ENCODE measurements around the gene RAPGEF5. TPM values are rescaled to one million over a fixed set of nuclear protein-coding genes. Genes with fewer than 3 reads are reported as not detected.

The RAPGEF5 gene, protein sequence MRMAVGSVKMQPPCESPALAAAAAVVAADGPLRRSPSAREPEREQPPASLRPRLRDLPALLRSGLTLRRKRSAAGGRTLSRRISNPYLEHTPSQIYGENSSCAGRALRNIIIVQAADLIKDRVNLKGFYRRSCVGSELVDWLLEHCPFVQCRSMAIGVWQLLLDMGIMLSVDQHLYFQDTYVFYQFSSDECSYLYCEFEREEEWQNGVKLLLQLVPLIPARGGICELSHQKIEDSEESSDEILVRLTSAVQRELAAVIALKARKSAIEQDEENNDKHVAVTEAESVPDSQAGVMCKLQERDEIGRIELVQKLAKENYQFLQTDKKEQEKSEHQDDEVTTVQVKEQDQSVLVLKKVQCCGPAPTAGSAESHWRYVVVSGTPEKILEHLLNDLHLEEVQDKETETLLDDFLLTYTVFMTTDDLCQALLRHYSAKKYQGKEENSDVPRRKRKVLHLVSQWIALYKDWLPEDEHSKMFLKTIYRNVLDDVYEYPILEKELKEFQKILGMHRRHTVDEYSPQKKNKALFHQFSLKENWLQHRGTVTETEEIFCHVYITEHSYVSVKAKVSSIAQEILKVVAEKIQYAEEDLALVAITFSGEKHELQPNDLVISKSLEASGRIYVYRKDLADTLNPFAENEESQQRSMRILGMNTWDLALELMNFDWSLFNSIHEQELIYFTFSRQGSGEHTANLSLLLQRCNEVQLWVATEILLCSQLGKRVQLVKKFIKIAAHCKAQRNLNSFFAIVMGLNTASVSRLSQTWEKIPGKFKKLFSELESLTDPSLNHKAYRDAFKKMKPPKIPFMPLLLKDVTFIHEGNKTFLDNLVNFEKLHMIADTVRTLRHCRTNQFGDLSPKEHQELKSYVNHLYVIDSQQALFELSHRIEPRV
- total RNA-seq, result 0.27 and 0.41 TPM in 2 replicates

DNA sequence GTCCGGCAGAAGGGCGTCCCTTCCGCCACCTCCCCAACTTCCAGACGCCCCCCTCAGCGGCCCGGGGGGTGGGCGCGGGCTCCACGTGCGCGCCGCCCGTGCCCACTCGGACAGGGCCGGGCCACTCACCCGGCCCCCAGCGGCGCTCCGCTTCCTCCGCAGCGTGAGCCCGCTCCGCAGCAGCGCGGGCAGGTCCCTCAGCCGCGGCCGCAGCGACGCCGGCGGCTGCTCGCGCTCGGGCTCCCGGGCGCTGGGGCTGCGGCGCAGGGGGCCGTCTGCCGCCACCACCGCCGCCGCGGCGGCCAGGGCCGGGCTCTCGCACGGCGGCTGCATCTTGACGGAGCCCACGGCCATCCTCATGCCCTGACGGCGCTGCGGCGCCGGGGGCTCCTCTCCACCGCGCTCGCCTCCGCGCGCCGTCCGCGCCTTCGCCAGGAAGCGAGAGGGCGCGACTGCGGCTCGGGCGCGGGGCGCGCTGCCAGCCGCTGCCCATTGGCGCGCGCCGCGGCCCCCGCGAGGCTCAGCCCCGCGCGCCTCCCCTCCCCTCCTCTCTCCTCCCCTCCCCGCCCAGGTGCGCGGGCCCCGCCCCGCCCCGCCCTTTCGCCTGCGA, at the start of gene RAPGEF5:
Gene RAPGEF5, minus strand, starts transcription at position 454 of the 610 bp plus-strand sequence. Its CDS starts 94 bp downstream, at position 360.
- intact Hi-C loops (cut with micrococcal nuclease), result no loop called here

DNA sequence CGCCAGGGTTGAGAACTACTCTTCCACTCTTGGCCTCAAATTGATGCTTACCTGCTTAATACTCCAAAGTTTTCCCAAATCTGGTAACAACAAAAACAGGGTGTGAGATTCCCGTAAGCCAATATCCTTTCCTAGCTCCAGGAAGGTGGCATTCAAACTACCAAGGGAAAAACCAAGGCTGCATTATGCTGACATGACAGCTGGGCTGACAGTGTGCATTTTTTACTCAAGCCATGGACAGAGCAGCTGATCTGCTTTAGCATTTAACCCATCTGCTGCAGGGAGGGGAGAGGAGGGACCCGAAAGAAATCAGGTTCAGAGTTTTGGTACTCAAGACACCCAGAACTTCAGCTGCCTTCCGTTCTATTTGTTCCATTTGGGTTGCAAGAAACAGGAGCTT, 49.8 kb upstream of the RAPGEF5 start:
- intact Hi-C loops (cut with micrococcal nuclease), result no loop called here

DNA sequence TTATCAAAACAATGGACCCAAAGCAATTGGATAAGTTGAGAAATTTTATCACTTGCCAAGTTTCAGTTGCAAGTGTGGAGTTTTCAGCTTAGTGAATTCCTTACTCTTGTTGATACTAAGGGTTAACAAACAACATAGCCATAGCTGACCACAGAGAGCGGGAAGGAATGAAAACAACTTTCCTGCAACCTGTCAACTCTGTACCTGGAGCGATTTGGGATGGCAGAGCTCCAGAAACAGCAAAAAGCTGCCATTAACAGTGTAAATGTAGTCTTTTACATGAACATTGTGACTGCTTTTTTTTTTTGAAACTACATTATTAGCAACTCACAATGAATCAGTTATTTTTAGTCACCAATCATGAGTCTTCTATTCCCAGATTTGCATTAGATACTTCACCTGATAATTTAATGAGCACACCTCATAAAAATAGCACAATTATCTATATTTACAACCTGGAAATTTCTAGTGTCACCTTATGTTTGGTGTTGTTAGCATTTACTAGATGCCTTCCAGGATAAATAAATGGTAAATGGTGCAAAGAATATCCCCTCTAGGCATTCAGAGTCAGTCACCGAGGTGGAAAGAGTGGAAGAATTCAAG, 47.6 kb upstream of the RAPGEF5 start:
- intact Hi-C loops (cut with micrococcal nuclease), result no loop called here

DNA sequence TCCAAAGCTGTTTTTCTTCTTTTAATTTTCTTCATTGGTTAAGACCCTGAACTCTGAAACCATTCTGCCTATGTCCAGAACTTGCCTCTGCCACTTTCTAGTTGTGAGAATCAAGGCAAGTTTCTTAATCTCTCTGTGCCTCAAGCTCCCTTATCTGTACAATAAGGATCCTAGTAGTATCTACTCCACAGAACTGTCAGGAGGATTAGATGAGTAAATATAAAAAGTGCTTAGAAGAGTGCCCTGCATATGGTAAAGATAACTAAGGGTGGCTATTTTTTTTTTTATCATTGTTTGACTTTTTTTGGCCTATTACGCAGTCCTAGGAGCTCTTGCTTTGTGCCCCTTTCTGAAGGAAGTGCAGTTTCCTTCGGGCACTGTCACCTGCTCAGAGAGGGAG, 46.4 kb upstream of the RAPGEF5 start:
- intact Hi-C loops (cut with micrococcal nuclease), result no loop called here

DNA sequence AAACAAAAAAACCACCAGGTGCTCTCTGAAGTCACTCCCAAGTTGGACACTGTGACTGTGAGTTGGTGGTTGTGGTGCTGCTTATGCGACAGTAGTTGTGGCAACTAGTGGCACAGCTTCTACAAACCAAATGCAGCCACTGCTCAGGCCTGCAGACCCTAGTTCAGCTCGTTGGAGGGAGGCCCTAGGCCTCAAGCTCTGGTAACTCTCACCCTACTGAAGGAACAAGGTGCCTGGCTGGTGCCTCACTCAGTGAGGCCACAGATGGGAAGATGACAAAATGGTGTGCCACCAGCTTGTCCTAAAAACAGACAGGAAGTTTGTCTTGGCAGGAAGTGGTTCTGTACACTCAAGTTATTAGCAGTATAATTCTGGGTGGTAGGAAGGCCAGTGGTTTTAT, 45.3 kb upstream of the RAPGEF5 start:
- intact Hi-C loops (cut with micrococcal nuclease), result no loop called here

DNA sequence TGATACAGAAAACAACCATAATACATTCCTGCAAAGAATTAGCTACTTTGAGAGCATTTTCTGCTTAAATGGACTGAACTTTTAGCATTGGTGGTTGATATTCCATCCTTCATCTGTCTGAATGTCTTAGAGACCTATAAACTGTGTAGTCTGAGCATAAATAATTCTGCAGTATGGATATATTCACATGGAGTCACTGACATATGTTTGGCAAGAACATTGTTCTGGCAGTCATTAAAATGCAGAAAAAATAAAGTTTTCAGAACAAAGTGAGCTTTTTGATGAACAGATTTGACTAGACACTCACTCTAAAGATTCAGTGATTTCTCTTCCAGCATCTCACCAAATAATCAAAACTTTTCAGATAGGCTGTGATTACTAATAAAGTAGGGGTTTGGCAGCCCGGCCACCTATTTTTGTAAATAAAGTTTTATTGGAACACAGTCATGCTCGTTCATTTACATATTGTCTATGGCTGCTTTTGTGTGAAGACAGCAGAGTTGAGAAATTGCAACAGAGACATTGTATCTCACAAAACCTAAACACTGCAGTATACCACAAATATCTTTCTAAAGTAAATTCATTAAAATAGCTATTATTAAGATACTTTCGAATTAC, 44.1 kb upstream of the RAPGEF5 start:
- intact Hi-C loops (cut with micrococcal nuclease), result no loop called here

DNA sequence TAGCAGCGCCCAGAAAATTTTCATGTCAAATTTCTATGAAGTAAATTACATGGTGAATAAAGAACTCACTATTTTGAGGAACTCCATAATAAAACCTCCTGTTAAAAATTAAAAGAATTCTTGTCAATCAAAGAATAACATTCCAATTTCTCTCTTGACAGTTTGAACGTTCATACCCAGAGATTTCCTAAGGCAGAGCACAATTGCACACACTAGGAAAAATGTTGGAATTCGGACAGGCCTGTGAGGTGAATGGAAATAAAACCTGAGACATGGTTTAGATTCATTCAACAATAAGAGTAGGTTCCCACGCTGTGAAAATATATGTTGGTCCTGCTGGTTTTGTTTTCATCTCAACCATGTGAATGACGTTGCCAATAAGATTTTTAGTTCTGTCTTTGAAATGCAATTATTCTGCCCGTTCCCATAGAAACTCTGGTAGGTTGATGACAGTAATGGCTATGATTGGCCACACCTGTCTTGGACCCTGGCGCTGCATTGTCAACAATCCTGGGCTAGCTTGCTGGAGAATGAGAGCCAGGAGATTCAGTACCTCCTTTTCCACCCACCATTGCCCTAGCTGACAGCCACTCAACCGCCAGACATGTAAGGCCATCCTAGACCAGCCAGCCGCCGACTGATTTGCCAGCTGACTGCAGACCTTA, 43.3 kb upstream of the RAPGEF5 start:
- intact Hi-C loops (cut with micrococcal nuclease), result no loop called here

DNA sequence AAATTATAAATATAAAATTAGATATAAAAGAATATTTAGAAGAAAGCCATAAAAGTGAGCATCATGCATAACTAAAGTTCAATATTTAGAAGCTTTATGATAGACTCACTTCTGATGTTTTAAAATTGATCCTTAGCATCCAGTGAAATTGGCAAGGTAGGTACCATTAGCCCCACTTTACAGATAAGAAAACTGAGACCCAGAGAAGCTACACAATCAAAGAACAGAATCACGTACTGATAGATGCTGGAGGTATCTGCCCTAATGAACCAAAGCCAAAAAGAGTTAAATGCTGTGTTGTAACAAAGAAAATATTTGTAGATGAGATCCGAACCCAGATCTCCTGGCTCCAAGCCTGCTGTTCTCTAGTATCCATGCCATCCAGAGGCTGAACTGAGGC, 42.6 kb upstream of the RAPGEF5 start:
- intact Hi-C loops (cut with micrococcal nuclease), result no loop called here

DNA sequence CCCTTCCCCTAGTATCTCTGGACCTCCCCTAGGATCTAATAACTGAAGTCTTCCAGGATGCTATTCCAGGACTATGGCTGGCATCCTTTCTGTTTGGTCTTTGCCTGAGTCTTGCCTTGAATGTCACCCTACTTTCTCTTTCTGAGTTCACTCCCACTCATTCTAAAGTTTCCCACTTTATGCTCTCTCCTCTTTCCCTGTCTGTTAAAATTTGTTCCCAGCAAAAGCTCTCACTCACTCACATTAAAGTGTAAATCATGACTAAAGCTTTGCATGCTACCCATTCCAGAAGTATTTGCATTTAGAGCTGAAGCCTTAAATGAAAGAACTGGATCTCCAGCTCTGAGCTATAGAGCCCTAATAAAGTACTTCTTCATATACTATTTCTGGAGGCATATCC, 42.1 kb upstream of the RAPGEF5 start:
- intact Hi-C loops (cut with micrococcal nuclease), result no loop called here

DNA sequence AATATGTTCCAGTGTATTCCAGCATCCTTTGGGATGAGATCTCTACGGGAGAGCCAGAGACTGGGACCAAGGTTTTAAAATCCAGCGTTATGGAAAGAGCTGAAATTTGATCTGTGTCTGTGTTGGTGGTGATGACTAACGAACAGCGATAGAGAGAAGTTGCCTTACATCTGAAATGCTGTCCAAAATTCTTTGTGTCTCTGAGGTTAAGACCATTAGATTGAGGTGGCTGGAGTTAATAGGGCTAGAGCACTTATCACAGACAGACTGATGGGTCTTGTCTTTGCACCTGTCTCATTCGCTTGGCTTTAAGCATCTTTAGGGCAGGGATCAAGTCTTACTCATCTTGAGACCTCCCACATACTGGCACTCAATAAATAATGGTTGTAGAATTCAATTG, 41.0 kb upstream of the RAPGEF5 start:
- intact Hi-C loops (cut with micrococcal nuclease), result no loop called here

DNA sequence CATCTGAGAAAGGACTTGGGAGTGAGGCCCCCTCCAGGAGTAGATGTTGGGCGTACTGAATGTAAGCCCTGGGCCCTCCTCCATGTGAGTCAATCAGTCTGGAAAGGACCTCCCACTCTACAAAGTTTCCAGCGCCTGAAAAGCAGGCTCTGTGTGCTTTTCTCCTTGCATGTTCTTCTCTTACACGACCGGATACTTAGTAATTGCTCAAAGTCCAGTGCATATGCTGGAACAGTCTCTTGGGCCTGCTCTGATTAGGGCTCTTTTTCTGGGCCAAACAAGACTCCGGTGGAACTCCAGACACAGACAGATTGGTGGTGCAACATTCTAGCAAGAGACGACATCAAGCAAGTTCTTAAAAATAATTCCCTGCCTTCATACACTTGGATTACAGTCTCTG, 38.3 kb upstream of the RAPGEF5 start:
- intact Hi-C loops (cut with micrococcal nuclease), result no loop called here

DNA sequence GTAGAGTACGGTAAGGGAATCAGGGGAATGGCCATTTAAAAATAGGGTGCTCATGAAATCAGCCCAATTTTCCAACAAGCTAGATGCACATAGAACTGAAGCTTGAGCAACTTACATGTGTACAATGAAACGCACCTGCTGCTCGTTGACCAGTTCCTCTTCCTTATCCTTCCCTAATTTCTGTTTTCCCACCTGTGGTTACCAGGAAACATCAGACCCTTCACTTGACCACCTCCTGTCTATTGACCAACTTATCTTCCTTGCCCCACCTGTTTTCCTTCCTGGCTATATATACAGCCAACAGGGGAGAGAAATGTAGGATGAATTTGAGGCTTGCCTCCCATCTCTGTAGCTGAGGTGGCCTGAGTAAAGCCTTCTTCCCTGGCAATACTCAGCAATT, 37.8 kb upstream of the RAPGEF5 start:
- intact Hi-C loops (cut with micrococcal nuclease), result no loop called here

DNA sequence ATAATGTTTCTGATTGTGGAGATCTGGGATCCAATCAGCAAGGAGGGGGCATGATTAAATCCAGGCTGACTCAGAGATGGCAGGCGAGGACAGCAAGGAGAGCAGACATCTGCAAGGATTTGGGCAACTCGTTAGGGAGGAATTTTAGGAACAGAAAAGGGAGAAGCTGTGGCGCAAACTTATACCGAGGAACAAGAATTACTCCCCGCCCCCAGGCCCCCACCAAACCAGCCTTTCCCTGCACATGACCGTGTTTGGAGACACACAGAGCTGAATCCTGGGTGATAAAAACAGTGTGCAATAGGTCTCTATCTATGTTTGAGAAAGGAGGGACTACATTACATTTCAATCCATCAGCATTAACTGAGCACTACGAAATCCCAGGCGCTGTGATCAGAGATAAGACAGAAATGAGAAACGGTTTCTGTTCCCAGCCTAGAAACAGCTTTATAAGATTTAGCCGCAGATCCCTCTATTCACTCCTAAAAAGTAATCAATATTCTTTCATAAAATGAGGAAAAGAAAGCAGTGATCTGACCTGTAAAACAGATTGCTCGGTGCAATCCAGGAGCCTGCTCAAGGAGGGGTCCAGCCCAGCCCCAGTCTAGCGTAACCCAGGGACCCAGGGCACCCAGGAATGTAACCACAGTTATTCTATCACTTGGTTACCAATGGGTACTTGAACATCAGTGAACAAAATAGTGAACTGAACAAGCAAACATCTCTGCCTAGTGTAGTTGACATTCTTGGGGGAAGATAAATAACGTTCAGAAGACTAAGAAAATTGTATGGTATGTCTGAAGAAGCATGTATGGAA, 37.2 kb upstream of the RAPGEF5 start:
- intact Hi-C loops (cut with micrococcal nuclease), result no loop called here

DNA sequence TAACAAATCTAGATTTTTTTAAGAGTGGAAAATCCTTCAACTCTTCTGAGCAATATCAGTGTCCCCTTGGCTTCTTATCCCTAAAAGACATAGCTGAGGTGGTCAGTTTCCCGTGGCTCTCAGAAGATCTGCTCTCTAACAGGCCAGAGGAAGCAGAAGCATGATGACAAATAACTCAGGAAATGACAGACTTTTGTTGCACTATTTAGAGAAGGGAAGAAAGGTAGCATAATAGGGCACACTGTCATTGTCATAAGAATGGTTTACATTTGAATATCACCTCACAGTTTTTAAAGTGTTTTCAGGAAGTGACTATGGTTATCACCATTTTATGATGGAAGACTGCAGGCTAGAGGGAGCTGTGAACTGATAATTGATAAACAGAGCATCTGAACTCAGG, 33.6 kb upstream of the RAPGEF5 start:
- intact Hi-C loops (cut with micrococcal nuclease), result no loop called here

DNA sequence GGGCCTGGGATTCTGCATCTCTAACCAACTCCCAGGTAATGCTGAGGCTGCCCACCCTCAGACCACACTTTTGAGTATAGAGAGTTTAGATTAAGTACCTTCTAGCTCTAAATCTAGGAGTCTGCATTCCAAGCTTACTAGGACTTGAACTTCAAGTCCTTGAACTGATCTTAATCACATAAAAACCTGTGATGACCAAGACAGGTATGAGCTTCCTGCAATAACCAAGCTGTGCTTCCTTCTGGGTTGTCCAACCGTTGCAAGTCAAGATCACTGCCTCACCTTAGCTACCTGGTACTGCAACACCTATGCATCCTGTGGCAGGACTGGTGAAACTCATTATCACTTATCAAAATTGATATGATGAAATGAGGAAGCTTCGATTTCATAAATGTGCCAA, 32.9 kb upstream of the RAPGEF5 start:
- intact Hi-C loops (cut with micrococcal nuclease), result no loop called here

DNA sequence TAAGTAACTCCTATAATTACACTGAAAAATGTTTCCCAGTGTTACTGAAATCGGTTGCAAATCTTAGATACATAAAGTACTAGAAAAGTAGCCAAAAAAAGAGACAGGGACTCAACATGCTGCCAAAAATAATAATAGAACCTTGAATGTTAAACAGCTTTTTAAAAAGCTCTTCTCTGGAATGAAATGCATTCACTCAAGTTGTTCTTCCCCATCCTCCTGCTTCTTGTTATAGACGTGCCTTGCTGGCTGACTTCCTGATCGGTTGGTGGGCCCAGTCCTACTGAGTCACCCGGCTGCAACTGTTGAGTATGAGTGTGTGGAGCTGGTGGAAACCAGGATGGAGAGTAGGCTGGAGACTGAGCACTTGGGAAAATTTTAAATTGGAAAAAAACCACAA, 30.6 kb upstream of the RAPGEF5 start:
- intact Hi-C loops (cut with micrococcal nuclease), result no loop called here

DNA sequence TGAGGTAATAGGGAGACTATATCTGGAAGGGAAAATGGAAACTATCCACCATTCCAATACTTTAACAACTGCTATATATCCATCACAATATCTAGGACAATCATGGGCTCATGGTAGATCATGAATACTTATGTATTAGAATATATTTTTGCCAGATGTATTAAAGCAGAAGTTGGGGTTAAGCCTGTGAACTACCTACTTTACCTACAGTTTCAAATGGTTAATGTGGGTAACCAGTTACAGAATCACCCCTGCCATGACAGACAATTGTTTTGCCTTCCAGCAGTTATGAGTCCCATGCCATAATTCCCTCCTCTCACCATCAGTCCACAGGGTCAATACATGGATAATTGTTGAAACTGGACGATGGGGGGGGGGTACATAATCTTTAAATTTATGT, 29.9 kb upstream of the RAPGEF5 start:
- intact Hi-C loops (cut with micrococcal nuclease), result no loop called here

DNA sequence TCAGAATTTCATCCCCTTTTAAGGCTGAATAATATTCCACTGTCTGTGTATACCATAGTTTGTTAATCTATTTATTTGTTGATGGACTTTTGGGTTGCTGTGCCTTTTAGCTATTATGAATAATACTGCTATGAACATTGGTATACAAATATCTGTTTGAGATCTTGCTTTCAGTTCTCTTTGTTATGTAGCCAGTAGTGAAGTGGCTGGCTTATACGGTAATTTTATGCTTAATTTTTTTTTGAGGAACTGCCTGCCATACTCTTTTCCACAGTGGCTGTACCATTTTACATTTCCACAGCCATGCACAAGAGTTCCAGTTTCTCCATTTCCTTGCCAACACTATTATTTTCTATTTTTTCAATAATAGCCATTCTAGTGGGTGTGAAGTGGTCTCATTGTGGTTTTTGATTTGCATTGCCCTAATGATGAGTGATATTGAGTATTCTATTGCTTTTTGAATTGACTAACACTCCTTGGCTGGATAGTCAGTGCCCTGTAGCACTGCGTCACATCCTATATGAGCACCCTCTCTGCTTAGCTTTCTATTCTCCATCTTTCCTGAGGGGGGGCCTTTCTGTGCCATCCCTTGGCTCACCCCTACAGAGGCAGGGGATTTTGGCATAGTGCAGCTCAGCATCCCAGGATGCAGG, 29.4 kb upstream of the RAPGEF5 start:
- intact Hi-C loops (cut with micrococcal nuclease), result no loop called here

DNA sequence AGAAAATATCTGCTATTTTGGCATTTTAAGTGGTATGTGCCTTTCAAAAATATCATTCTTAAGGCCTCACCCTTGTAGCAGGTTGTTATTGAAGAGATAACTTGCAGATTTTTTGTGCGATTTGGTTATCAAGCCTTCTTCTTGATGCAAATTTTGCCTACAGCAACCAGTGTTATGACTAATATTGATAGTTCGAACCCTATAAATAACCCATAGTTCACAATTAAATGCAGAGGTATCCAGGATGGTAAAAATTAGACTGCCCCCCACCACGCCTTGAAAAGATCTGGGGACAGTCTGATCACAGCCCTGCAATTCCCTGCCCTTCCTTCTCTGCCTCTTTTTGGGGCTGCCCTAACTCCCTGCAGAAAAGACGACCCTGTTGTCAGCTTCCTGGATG, 28.4 kb upstream of the RAPGEF5 start:
- intact Hi-C loops (cut with micrococcal nuclease), result no loop called here

All from T-helper 2 cell treated with Interferon-gamma antibody and Interleukin-4, amounts not matched to agents 100 ng/mL and 5 ng/mL, for 36 hours (primary cell).